Activated gamma-delta T cell (primary cell): ENCODE data around the gene FYN.
"Not testable (repeated sequence)": the region's sequence is repeated elsewhere in the genome, so short reads cannot be mapped to it uniquely, and the experiment has no call there.

ENCODE experiments used
- DNase-seq: peaks from one replicate; lab custom pipeline; 2025; lab: John Stamatoyannopoulos, UW

Gene FYN

DNA sequence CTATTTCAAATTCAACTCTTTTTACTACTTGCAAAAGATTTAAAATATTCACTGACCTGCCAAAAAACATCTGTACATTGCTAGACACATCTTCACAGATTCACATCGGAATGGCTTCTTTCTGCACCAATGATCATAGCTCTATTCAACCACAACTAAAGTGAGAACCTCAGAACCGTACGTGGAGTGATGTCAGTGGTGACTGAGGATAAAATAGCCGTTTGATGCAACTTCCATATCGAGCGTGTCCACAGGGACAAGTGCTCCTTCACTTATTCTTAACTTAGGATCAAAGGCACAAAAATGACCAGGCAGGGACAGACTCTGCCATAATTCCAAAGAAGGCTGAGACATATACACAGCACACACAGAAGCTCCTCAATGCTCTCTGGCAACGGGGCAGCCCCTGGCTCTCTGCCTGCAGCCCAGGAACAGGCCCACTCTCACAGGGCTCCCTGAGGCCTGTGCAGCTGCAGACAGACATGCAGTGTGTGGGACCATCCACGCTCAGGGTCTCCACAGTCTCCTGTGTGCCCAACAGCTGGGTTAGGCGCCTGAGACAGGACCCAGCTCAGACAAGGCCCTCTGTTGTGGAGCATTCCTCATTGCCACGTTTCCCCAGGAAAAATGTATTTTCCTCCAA lies 22.8 kb downstream of the FYN start:
- DNase-seq = no peak

DNA sequence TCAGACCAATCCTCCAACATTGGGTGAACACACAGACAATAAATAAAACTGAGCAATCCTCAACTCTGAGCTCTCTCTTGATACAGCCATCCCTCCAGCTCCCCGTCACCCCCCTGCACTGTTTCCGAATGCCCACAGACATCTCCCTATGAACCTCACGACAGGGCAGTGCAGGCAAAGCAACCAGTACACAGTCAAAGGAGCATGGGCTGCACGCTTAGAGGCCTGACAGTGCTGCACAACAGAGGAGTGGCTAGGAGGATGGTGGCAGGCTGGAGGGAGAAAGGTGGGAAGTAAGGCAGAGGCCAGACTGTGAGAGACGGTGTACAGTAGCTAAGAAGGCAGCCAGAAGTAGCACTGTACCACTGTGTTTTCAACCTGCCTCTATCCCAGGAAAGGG lies 24.0 kb downstream of the FYN start:
- DNase-seq = no peak

DNA sequence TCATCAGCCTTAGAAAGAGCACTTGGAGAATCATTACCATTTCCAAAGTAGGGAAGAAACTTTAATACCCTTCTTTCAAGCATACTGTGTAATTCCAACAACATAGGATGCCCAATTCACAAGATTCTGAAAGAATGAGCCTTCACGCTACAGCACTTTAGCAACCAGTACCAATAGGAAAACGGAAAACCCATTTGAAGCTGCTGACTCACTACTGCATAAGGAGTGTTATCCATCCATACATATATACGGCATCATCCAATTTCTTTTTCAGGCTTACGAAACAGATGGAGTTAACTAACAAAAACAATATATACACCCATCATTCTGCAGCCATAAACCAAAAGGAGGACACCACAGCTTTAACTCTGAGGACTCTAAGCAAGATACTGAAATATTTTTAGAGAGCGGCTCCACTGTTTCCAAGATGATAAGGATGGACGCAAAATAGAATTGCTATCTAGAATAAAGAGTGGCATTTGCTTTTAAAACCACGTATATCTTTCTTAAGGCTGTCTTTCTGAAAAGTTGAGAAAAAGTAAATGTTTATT lies 24.9 kb downstream of the FYN start:
- DNase-seq = no peak

DNA sequence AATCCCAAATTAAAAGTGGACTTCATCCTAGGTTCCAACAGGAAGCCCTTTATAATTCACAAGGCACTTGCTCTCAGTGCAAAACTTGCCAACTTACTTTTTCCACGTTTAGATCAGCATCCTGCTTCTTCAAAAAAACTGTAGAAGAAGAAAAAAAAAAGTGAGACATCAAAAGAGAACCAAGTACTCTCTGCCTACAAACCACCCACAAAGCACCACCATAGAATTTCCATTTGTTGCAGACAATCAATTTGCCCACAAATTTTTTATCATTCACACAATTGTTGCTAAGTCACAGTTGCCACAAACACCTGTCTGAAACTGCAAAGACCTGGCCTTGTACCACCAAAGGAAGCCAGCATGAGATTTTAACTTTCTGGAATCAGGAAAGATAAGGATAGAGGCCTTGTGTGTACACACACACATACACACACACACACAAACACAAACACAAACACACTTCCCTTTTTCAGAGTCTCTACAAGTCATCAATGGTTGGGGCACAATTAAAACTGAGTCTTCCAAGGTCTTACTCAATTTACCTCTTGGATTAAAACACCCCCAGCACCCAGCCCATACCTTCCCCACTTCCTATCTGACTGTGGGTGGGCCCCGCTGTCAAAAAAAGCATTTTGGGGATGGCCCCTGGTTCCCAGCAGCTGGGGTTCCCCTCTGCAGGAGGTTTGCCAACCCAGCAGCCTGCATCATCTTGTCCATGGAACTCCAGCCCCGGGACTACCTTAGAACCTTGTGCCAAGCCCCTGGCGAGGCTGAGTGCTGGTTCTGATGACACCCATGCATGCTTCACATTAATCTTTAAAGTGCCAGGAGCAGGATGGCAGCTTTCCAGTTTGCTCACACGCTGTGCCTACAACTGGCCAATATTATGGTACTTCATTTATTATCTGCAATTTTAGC lies 26.5 kb downstream of the FYN start:
- DNase-seq = no peak

DNA sequence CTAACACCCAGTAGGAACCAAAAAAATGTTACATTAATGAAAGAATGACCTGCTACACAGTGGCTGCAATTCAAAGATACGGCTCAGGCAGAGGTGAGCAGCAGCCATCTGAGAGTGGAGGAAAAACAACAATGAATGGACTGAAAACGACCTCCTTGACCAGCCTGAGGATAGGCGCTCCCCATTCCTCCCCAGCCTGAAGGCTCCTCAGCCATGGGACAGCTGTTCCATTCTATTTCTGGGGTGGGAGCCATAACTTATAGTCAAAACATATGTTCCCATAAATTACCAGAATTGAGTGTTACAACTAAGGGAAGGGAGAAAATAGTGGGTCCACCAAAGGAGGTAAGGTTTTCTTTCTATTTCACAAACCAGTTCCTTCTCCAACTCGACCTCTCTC lies 27.2 kb downstream of the FYN start:
- no peak for DNase-seq

DNA sequence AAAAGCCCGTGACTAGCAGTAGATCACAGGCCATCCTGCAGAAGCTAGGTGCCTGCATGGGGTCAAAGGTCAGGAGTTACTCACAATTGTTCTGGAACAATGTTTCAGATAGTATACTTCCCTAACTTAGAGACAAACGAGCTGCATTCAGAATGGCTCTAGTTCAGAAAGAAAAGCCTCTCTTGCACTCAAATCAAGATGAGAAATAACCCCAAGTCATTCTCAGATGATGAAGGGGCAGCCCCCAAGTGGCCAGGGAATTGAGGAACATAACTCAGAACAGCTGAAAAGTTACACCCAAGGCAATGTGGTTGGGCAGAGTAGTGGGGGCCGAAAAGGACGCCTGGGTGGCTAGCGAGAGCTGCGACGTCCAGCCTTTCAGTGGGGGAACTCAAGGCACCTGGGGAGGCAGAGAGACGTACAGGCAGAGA lies 27.8 kb downstream of the FYN start:
- no peak for DNase-seq

DNA sequence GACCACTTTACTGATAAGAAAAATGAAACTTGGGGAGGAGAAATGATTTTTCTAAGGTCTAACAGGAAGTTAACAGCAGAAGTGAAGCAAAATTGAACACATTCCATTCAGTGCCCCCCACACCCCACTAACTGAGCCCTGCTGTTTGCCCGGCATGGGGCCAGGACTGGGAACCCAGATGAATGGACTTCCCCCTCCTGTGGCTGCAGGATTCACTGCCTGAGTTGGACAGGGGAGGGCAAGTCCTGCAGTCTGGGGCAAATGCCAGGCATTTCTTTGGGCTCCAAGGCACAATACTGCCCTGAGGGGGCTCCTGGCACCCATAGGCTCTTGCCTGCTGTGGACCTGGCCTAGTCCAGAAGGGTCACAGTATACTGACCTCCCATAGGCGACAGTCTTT lies 28.3 kb downstream of the FYN start:
- no peak for DNase-seq

DNA sequence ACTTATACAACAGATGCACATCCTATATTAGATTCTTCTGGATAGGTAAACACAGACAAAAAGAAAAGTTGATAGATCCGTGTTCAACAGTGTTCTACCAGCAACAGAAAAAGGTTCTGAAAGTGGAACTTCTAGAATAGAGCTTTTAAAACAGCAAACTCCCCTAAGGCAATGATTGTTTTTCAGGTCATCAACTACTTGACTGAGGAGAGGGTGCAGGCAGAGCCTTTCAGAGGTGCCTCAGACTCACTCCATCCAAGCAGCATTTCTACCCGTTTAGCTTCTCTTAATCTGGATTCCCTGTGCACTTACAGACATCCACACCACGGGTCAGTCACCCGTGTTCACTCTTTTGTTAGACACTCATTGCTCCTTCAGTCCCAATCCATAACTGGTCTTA lies 28.9 kb downstream of the FYN start:
- no peak for DNase-seq

DNA sequence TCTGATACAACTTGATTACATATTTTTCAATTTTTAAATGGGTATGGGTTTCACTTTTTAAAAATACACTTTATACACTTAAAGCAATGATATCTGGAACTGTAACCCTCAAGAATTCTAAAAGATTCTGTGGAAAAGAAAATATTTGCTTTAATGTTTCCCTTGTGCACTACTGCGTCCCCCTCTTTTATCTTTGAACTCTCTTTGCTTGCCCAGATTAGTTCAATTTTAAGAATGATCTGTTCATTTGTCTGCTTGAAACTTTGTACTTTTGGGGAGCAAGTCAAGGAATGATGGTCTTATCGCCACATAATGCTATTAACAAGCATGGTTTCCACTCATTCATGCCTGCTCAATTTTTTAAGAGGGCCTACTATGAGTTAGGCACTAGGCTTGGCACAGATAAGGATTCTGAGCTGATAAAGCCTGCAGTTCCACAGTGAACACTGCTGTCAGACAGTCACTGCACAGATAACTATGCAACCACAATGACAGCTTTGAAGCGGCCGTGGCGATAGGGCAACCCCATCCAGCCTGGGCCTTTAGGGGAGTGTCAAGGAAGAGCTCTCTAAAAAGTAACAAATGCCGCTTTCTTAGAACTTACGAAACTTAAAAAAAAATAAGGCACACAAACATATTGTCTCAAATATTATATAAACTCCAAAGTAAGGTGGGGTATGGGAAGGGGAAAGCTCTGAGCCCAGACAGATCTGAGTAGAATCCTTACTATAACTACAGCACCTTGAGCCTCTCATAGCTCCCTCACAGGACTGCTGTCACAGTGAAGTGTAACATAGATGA lies 29.7 kb downstream of the FYN start:
- peak; percentile 9 for DNase-seq

DNA sequence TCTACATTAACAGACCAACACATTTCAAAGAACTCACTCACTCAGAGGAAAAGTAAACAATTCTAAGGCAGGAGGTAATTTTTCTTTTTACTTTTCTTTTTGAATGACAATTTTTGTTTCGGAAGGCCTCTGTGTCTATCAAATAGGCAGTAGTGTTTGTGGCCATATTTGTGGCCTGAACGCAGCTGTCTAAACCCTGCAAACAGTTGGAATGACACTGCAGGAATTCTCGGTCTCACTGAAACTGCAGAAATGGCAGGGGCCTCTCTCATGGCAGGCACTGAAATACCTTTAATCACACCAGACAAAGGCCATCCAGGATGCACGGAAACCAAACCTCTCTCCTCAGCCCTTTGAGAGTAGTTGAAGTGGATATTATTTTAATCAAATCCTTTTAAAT lies 30.4 kb downstream of the FYN start:
- DNase-seq = no peak

DNA sequence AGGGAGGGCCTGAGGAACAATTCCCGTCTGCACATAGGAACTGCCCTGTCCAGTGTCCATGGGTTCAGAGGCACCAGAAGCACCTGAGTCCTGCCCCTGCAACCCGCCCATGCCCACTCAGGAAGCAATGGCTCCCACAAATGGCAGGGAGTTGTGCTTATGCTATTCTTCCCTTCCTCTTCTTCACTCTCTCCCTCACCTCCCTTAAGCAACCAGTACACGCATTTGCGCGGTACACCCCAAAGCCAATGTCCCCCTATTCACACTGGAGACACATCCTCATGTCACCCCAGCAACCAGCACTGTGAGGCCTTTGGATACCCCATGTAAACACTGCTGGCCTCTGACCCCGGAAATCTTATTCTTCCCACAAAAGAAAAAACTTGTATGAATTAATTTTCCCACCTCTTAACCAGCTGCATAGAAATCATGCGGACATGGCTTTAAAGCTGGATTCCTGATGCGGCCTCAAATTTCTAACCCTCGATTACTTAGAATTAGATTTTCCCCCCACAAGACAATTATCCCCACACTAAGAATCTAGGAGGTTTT lies 30.9 kb downstream of the FYN start:
- no peak for DNase-seq

DNA sequence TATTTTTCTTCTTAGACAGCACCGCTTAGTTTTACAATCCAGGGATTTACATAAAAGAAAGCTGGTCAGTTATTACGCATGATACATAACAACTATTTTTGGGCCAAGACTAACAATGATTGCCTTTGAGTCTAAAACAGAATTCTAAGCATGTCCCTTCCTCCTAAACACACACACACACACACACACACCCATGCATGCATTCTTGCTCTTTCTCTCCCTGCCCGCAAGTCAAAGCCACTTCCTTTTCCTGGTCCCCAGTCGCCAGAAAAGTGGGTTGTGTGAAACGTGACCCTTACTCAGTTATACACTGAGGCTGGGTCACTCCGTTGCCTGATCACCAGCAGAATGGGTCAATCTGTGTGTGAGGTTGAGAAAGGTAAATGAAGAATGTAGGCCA lies 31.4 kb downstream of the FYN start:
- no peak for DNase-seq

DNA sequence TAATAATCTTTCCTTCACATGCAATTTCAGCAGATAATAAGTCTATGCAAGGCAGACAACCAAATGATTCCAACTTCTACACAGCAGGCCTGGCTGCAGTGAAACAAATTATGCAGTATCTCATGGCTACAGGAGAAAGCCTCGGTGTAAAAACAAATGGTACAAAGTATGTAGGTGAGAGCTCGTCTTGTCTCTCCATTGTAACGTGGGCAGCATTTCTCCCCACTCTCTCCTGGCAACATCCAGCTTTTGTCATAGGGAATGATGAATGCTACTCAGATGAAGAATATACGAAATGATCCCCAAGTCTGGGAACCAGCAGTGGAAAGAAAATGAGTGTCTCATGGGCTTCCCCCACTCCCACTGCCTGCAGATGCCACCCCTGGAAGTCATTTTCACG lies 32.4 kb downstream of the FYN start:
- no peak for DNase-seq

DNA sequence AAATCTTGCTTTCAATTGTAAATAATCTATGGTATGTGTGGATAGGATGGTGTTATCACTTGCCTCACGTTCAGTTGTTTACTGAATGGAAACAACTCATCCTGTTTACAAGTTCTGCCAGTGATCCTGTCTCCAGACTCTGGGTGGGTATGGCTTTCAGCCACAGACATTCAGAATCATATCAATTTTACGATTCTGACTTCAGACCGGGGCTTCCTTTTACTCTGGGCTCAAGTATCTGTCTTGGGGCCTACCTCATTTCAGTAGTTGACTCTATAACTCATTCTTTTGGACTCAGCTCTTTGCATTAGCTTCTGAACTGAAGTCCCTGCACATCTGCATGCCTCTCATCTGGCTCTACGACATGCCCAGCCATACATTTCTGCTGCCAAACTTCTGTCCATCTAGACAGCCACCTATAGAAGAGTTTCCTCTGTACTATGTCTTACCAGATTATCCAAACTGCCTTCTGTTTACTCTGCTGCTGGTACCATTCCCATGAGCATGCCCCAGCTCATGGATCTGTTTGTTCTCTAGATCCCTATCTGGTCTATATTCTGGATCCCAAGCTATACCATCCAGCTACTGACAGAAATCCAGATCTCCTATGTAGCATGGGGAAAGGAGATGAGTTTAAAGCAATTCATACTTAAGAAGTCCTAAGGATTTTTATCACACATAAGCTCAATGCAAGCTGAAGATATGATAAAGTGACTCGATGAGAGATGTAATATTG lies 34.3 kb downstream of the FYN start:
- no peak for DNase-seq

DNA sequence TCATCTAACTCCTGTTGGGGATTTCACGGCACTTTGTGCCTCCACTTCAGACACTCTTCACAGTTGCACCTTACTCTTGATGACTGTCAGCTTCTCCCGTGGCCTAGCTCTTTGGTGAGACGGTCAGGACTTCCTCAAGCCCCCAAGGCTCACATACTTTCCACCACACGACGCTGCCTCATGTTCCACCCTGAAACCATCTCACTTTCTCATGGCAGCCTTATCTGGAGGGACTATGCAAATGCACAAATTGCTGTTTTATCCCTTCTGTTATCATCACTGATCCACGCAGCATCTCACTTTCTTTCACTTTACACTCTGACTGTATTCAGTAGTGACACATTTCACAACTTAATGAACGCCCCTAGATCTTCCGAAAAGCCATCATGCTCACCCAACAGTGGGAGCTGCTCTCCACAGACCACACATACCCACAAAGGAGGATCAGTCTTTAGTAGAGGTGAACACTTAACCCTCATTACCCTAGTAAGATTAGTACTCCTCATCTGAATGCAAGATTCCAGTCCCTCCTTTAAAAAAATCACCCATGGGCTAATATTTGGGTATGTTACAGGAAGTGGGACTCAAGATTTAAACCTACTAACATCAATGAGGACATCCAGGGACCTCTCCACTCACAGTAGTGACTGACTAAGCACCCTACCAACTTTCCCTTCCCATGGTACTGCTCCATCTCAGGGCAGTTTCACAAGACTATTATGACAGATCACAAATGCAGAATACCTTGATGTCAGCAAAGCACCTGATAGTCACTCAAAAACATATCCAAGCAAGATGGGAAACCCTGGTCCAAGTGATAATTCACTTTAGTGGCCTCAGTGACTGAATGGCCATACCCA lies 35.4 kb downstream of the FYN start:
- no peak for DNase-seq

DNA sequence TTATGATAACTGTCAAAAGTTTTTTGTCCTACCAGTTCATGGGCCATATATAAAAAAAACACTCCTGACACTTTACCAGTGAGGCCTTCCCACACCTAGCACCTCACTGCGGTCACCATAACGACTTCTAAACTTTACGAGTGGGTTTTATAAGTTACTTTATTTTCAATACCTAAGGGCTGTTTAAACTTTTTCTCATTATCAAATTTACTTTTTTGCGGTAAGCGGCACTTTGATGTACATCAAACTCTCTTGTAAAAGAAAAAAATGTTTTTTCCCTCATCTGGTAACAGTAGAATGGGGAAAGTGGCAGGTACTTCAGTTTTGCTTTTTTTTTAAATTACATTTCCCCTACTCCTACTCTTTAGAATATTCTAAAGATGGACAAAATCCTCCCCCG lies 36.2 kb downstream of the FYN start:
- no peak for DNase-seq

DNA sequence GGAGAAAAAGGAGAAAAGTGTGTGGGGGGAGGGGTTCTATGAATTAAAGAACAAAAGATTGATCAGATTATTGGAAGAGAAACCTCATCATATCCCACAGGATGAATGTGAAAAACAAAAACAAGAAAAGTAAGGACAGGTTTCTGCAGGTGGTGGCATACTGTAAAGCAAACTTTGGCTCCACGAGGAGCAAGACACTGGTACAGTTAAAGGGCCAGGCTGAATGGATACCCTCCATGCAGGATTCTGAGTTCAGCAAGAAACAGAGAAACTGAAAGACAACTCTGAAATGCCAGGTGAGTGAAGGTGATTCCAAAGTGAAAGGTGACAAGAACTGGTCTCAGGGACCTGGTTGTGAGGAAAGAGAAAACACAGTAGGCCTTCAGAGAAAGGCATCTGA lies 37.4 kb downstream of the FYN start:
- DNase-seq = no peak

DNA sequence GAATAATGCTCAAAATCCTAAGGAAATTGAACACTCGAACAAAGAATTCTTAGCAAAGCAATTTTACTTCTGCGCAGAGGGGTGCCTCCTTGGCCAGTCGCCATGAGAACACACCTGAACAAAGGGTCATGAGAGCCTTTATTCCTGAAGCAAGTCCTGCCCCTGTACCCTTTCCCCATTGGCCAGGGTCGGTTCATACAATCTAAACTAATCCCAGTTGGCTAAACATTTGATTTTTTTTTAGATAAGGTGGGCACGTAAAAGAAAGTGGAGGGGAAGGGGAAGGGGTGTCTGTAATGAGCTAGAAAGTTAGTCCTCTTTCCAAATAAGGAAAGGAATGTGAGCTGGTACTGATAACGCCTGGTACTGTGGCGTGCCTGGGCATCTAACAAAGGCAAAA lies 37.9 kb downstream of the FYN start:
- DNase-seq = not testable (repeated sequence)

DNA sequence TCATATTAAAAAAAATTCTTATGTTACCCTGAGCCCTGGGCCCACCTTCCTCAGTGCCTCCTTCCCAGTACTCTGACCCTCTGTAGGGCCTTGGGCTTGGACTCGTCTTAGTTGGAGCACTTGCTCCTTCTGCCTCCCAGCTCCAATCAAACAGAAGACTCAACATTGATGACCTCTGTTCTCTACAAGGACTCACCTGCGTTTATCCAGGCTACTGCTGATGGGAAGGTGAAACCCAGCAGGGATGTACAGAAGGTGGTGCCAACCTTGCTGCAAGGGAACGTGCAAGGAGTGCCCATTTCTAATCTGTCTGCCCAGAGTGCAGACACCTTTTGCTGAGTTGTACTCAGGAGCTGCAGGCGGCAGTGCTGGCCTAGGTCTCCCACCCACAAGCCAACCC lies 38.9 kb downstream of the FYN start:
- DNase-seq = no peak

DNA sequence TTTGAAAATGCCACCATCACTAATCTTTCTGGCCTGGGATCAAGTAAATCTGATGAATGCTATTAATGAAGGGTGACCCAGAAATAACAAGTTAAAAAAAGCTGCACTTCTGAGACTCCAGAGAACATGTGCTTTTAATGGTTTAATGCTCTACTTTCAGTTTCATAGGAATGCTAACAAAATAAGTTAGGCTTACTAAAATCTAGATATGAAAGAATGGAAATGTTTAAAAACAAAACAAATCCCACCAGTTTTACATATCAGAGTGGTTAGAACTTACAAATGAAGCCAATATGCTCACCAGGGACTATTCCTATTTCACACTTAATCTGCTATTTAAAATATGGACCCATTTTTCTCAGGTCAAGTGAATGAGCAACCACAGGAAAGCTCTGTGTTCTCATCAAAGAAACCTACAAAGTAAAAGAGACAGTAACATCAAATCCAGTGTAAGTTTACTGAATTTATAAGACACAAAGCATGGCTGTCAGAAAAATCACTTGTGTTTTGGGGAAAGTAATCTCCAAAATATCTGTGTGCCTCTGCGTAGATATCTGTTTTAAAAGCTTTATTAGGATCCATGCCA lies 40.3 kb downstream of the FYN start:
- DNase-seq = no peak
